Caco-2 (cell line): Measurements from ENCODE around the gene MPPED2. TPM values are rescaled to one million over a fixed set of nuclear protein-coding genes. Genes with fewer than 3 reads are reported as not detected.

ENCODE experiments used
- BruUV-seq: library from RNA; stranded (reverse); fragments of 400-500 nt; replicated peaks from 2 replicates; lab custom pipeline; 2021; lab: Mats Ljungman, UMichigan
- CTCF ChIA-PET: fragments of 300-600 bp; sonication (Branson Sonifier 250); formaldehyde crosslinking; loops from one replicate; lab custom pipeline; 2022; ENCODE audit warnings: antibody characterized with exemption; lab: Charles Lee
- POLR2A ChIA-PET: fragments of 300-600 bp; sonication (Branson Sonifier 250); formaldehyde crosslinking; loops from one replicate; lab custom pipeline; 2022; ENCODE audit warnings: antibody characterized with exemption; lab: Charles Lee
- DNase-seq, 2 experiments: peaks; one replicate each; pipeline versions ENCODE4 v3.0.0 to v3.0.0-alpha.2; 2020 to 2022
- H3K27me3 ChIP-seq: replicated peaks from 2 replicates; pipeline ENCODE4 v1.6.0; 2011; ENCODE audit warnings: low read length; ENCODE audit not compliant: control insufficient read depth, insufficient read depth
- H3K36me3 ChIP-seq: 2 replicates; pipeline ENCODE4 v1.5.1; 2011; ENCODE audit warnings: low read length; ENCODE audit not compliant: control insufficient read depth, insufficient read depth
- H3K4me1 ChIP-seq: fragments of 250-450 bp; sonication (Bioruptor Pico); 2 replicates; pipeline ENCODE4 v1.5.1; 2020; ENCODE audit warnings: mild to moderate bottlenecking
- H3K4me3 ChIP-seq: 2 replicates; pipeline ENCODE4 v1.5.1; 2011; ENCODE audit warnings: low read depth, mild to moderate bottlenecking, control low read depth, low read length
- H3K9me3 ChIP-seq: fragments of 250-450 bp; sonication (Bioruptor Pico); 2 replicates; pipeline ENCODE4 v1.5.1; 2020; ENCODE audit warnings: mild to moderate bottlenecking, moderate library complexity
- H3K27ac Mint-ChIP-seq: one replicate; pipeline ENCODE4 v1.8.0; 2022; ENCODE audit warnings: mixed read lengths; ENCODE audit not compliant: unreplicated experiment
- H3K27me3 Mint-ChIP-seq: one replicate; pipeline ENCODE4 v1.8.0; 2022; ENCODE audit warnings: mixed read lengths; ENCODE audit not compliant: insufficient read depth, unreplicated experiment
- H3K36me3 Mint-ChIP-seq: one replicate; pipeline ENCODE4 v1.8.0; 2022; ENCODE audit warnings: mild to moderate bottlenecking, mixed read lengths; ENCODE audit not compliant: insufficient read depth, unreplicated experiment
- H3K4me1 Mint-ChIP-seq: one replicate; pipeline ENCODE4 v1.8.0; 2022; ENCODE audit warnings: low read depth, mixed read lengths; ENCODE audit not compliant: unreplicated experiment
- H3K4me3 Mint-ChIP-seq: one replicate; pipeline ENCODE4 v1.8.0; 2022; ENCODE audit warnings: mild to moderate bottlenecking, moderate library complexity, mixed read lengths; ENCODE audit not compliant: unreplicated experiment
- H3K9me3 Mint-ChIP-seq: one replicate; pipeline ENCODE4 v1.8.0; 2022; ENCODE audit warnings: mixed read lengths; ENCODE audit not compliant: unreplicated experiment
- CTCF ChIP-seq, 2 experiments: fragments of 200-600 bp in 1 of 2; IDR thresholded peaks; 1 replicate in 1 of 2; 2 replicates in 1 of 2; pipeline versions ENCODE4 v1.5.1 to v1.8.0; 2011 to 2022; ENCODE audit warnings: antibody characterized with exemption in 1 of 2, control low read depth in 1 of 2, inconsistent platforms in 1 of 2, low read depth in 1 of 2, low read length in 1 of 2, mild to moderate bottlenecking in 1 of 2, moderate library complexity in 1 of 2; ENCODE audit not compliant: insufficient read depth in 1 of 2, severe bottlenecking in 1 of 2, unreplicated experiment in 1 of 2
- intact Hi-C: fragments of 100-400 bp; cut with micrococcal nuclease; formaldehyde crosslinking; loops from one replicate; pipeline ENCODE4 v1.10.0; 2022; ENCODE audit not compliant: unreplicated experiment
- total RNA-seq: library from RNA; stranded (reverse); gene quantifications from 2 replicates; pipeline ENCODE4 v1.2.3, GENCODE V29; 2022

Gene MPPED2
- total RNA-seq, 1 experiment from 2014 or later, result not detected

- H3K27me3 ChIP-seq, result peaks cover 1% of the 10 kb centered on the region
- peaks cover 4% of the 10 kb centered on the region; the same call in 1 of the 2 replicates for H3K4me1 ChIP-seq
- TF ChIP-seq CTCF (IDR thresholded peaks at IDR 0.05; ENCODE audit: insufficient read depth in 1 of 2, low read depth in 1 of 2, low read length in 1 of 2, severe bottlenecking in 1 of 2, unreplicated experiment in 1 of 2), result no peak
- H3K27ac Mint-ChIP-seq, result no peak overlapping the region
- H3K27me3 Mint-ChIP-seq, result peaks cover 36% of the 10 kb centered on the region
- ChIA-PET CTCF (no interaction called here), POLR2A (no interaction called here)
- H3K4me3 ChIP-seq, result peak overlapping the region; percentile 35
- no peaks in the 10 kb centered on the region for H3K9me3 ChIP-seq
- H3K36me3 Mint-ChIP-seq, result no peaks in the 10 kb centered on the region
- BruUV-seq, result no TSS peak
- H3K36me3 ChIP-seq, result no peaks in the 10 kb centered on the region
- DNase-seq, result no peak
- H3K9me3 Mint-ChIP-seq, result no peaks in the 10 kb centered on the region
- intact Hi-C loops, result loop anchor here (10.0 kb wide), 1 partner anchor 241 kb away; no protein-coding TSS in a partner anchor
- H3K4me3 Mint-ChIP-seq, result peak overlapping the region; percentile 63
- no peaks in the 10 kb centered on the region for H3K4me1 Mint-ChIP-seq
Measured at GRCh38 chr11:30585125-30585891, 845 bp downstream of the MPPED2 start.

- Mint-ChIP-seq H3K4me3 (no peak overlapping the region), H3K27ac (no peak overlapping the region), H3K36me3 (no peaks in the 10 kb centered on the region), H3K27me3 (peaks cover 39% of the 10 kb centered on the region), H3K9me3 (no peaks in the 10 kb centered on the region), H3K4me1 (no peaks in the 10 kb centered on the region)
- Histone ChIP-seq H3K4me1 (peaks cover 4% of the 10 kb centered on the region; the same call in 1 of the 2 replicates), H3K9me3 (no peaks in the 10 kb centered on the region), H3K27me3 (peaks cover 1% of the 10 kb centered on the region), H3K4me3 (no peak overlapping the region), H3K36me3 (no peaks in the 10 kb centered on the region)
- TF ChIP-seq CTCF (IDR thresholded peaks at IDR 0.05; ENCODE audit: insufficient read depth in 1 of 2, low read depth in 1 of 2, low read length in 1 of 2, severe bottlenecking in 1 of 2, unreplicated experiment in 1 of 2), result no peak
- no peak for DNase-seq
- BruUV-seq, result no TSS peak
- ChIA-PET POLR2A (no interaction called here), CTCF (no interaction called here)
- intact Hi-C loops, result loop anchor here (10.0 kb wide), 1 partner anchor 239 kb away; no protein-coding TSS in a partner anchor
Measured at GRCh38 chr11:30583476-30584280, 2.5 kb downstream of the MPPED2 start.

- Mint-ChIP-seq H3K27ac (no peak overlapping the region), H3K4me3 (no peak overlapping the region), H3K27me3 (peaks cover 42% of the 10 kb centered on the region), H3K9me3 (no peaks in the 10 kb centered on the region), H3K4me1 (no peaks in the 10 kb centered on the region), H3K36me3 (no peaks in the 10 kb centered on the region)
- Histone ChIP-seq H3K4me3 (no peak overlapping the region), H3K36me3 (no peaks in the 10 kb centered on the region), H3K4me1 (peaks cover 4% of the 10 kb centered on the region; the same call in 1 of the 2 replicates), H3K27me3 (peaks cover 1% of the 10 kb centered on the region), H3K9me3 (no peaks in the 10 kb centered on the region)
- CTCF ChIA-PET, result no interaction called here
- POLR2A ChIA-PET, result no interaction called here
- BruUV-seq, result no TSS peak
- intact Hi-C loops, result loop anchor here (10.0 kb wide), 1 partner anchor 238 kb away; no protein-coding TSS in a partner anchor
- TF ChIP-seq CTCF (IDR thresholded peaks at IDR 0.05; ENCODE audit: insufficient read depth in 1 of 2, low read depth in 1 of 2, low read length in 1 of 2, severe bottlenecking in 1 of 2, unreplicated experiment in 1 of 2), result no peak
- DNase-seq, result no peak
Measured at GRCh38 chr11:30582726-30583125, 3.4 kb downstream of the MPPED2 start.
